Diencephalon (tissue), 1 donor: ENCODE results near the gene HM13. TPM values are rescaled to one million over a fixed set of nuclear protein-coding genes. Genes with fewer than 3 reads are reported as not detected.

Experiments
- small RNA-seq: library from RNA; depleted of rRNA; stranded (forward); fragments of <200 nt; gene quantifications from one replicate; pipeline ENCODE3, GENCODE V24; 2014
- total RNA-seq: library from RNA; depleted of rRNA; stranded (reverse); fragments of >200 nt; gene quantifications from one replicate; pipeline ENCODE4 v1.2.3, GENCODE V29; 2014

The HM13 gene, protein sequence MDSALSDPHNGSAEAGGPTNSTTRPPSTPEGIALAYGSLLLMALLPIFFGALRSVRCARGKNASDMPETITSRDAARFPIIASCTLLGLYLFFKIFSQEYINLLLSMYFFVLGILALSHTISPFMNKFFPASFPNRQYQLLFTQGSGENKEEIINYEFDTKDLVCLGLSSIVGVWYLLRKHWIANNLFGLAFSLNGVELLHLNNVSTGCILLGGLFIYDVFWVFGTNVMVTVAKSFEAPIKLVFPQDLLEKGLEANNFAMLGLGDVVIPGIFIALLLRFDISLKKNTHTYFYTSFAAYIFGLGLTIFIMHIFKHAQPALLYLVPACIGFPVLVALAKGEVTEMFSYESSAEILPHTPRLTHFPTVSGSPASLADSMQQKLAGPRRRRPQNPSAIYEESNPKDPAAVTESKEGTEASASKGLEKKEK
- 45.2 TPM for total RNA-seq

DNA sequence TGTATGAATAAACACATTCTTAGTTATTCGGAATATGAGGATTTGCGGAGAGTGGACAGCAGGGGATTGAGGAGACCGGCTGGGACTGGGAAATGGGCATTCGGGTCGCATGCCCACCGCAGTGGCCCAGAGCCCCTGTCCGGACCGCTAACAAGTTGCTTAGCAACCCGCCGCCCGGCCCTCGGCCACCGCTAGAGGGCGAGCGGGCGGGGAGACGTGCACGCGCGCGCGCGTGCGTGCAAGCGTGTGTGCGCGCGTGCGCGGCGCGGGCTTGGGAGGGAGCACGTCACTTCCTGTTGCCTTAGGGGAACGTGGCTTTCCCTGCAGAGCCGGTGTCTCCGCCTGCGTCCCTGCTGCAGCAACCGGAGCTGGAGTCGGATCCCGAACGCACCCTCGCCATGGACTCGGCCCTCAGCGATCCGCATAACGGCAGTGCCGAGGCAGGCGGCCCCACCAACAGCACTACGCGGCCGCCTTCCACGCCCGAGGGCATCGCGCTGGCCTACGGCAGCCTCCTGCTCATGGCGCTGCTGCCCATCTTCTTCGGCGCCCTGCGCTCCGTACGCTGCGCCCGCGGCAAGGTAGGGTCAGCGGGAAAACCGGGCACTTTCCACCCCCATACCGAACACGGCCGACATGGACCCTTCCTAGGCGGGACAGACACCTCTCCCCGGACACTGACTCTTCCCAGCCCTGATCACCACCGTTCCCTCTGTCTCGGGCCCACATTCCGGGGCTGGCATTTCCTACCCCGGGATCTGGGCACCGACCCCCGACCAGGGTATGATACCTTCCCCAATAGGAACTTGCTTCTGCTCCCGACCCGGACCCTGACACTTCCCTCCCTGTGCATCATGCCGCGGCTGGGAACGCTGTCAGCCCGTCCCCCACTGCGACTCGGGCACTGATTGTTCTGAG lies at the start of gene HM13:
Gene HM13 (plus strand): TSS at position 289 of the 918 bp plus-strand sequence. CDS start 110 bp downstream, at position 399.

DNA sequence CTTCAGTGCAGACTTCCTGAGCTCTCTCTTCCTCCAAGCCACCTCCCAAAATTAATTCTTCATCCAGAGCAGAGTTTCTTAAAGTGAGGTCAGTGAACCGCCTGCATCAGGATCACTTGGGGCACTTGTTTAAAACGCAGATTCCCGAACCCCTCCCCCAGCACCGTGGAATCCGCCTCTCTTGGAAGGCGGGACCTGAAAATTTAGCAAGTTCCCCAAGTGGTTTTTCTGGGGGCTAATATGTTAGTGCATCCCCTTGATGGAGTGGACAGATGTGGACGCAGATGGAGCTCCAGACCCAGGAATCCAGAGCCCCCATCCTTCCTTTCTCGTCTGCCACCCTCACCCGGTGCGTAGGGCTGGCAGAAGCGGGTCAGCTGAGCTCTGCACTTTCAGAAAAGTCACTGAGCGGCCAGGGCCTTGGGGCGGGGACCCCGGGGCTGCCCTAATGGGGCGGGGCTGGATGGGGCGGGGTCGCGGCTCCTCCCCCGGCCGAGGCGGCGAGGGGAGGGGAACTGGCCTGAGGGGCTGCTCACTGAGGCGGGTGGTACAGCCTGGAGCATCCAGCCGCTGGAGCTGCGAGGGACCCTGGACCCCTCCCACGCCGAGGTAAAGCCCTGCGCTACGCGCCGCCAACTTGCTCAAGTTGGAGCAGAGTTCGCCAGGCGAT lies 39.3 kb upstream of the HM13 start, which contains the start of the genes DEFB124 and REM1:
Gene DEFB124 (minus strand): TSS at position 370 of the 670 bp plus-strand sequence. CDS start 2,114 bp downstream, outside the sequence.
Gene REM1 (plus strand): TSS at position 531 of the 670 bp plus-strand sequence. CDS start 1,158 bp downstream, outside the sequence.

DNA sequence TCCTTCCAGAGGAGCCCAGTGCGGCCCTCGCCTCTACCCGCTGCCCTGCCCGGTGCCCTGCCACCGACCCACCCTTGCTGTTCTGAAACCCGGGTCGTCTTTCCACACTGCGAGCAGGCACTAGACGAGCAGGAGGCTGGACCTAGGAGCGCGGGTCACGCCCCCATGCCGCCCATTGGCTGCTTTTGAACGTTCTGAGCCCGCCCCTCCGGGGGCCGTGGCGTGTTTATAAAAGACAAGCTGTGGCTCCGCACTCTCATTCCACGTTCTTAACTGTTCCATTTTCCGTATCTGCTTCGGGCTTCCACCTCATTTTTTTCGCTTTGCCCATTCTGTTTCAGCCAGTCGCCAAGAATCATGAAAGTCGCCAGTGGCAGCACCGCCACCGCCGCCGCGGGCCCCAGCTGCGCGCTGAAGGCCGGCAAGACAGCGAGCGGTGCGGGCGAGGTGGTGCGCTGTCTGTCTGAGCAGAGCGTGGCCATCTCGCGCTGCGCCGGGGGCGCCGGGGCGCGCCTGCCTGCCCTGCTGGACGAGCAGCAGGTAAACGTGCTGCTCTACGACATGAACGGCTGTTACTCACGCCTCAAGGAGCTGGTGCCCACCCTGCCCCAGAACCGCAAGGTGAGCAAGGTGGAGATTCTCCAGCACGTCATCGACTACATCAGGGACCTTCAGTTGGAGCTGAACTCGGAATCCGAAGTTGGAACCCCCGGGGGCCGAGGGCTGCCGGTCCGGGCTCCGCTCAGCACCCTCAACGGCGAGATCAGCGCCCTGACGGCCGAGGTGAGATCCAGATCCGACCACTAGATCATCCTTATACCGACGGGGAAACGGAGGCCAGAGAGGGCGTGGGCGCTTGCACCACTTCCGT lies 91.0 kb downstream of the HM13 start, which contains the start of gene ID1:
Gene ID1 (plus strand): TSS at position 259 of the 871 bp plus-strand sequence. CDS start 99 bp downstream, at position 358.

Small RNA genes lying within 50 kb of the gene (small RNA-seq; reads per million reads assigned to genes)
- gene MIR3193: not detected

Other genes starting within 250 kb of the HM13 start
- gene DEFB116, start 205.9 kb upstream of the HM13 start, total RNA-seq: not detected
- not detected for gene DEFB118, start 145.8 kb upstream of the HM13 start, total RNA-seq
- gene DEFB119, start 123.9 kb upstream of the HM13 start, total RNA-seq: not detected
- not detected for gene DEFB121, start 108.2 kb upstream of the HM13 start, total RNA-seq
- gene DEFB123, start 73.8 kb upstream of the HM13 start, total RNA-seq: not detected
- not detected for gene DEFB124, start 39.3 kb upstream of the HM13 start, total RNA-seq
- 0.23 TPM for gene REM1, start 39.2 kb upstream of the HM13 start, total RNA-seq
- gene ID1, start 90.8 kb downstream of the HM13 start, total RNA-seq: 87.7 TPM
- gene COX4I2, start 123.5 kb downstream of the HM13 start, total RNA-seq: not detected
- 46.4 TPM for gene BCL2L1, start 208.4 kb downstream of the HM13 start, total RNA-seq
- 11.3 TPM for gene TPX2, start 224.8 kb downstream of the HM13 start, total RNA-seq